DMS53 treated with DMSO at 0.1 percent for 48 hours (cell line): ENCODE results near the gene HCAR2.
"Not testable (repeated sequence)": the region's sequence is repeated elsewhere in the genome, so short reads cannot be mapped to it uniquely, and the experiment has no call there.

ENCODE experiments used
- DNase-seq: peaks from one replicate; lab custom pipeline; 2025; ENCODE audit not compliant: unreplicated experiment; lab: John Stamatoyannopoulos, UW

The HCAR2 gene

DNA sequence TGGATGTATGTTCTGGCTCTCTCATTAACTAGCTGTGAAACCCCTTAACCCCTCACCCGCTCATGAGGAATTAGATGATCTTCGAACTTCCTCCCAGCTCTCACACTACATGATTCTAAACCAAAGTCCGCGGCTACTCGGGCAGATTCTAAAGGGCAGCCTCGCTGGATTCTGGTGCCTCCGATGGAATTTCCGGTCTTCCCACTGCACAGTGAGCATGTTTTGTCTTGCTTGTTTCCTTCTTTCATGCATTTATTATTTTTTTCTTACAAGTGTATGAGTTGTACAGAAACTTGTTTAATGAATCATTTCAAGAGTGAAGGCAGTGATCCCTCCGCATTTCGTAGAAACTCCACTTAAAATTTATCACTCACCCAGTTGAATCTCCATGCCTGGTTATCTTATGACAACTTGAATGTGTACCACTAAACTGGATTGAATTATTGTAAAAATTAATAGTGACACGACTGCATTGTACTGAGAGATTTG is 17.9 kb upstream of the HCAR2 start:
- no peak for DNase-seq

DNA sequence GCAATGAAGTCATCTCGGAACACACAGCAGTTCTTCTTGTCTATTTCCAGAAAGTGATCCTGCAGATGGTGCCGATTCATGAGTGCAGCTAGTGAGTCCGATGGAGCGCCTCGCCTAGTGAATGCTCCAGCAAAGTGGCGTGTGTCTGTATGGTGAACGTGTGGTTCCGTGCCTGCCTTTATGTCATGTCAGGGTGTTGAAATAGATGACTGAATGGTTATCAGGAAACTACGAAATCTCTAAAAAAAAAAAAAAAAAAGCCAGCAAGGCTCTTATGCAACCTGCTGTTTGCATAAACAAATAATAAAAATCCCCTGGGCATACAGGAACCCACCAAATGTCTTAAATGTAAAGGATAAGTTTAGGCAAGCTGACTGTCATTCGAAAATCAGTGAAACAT is 13.5 kb upstream of the HCAR2 start, which contains the start of gene HCAR3:
Gene HCAR3, minus strand, starts transcription at position 154 of the 400 bp plus-strand sequence. Its CDS starts 74 bp downstream, at position 80.
- not testable (repeated sequence) for DNase-seq

DNA sequence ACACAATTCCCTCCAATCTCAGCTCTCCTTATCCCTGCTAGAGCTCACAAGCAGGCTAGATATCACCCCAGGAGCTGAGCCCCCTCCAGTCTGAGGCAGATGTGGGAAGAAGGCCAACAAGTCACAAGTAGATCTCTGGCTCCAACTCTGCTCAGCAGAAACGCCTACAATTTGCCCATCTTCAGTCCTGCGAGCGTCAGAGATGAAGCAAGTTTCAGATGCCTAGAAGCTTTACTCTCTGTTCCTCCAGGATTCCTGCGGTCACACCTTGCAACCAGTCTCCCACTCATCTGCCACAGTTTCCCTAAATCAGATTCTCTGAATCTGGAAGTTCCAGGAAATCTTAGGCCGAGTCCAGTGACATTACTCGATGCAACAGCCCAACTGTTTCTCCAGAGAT is 12.1 kb upstream of the HCAR2 start:
- DNase-seq = not testable (repeated sequence)

DNA sequence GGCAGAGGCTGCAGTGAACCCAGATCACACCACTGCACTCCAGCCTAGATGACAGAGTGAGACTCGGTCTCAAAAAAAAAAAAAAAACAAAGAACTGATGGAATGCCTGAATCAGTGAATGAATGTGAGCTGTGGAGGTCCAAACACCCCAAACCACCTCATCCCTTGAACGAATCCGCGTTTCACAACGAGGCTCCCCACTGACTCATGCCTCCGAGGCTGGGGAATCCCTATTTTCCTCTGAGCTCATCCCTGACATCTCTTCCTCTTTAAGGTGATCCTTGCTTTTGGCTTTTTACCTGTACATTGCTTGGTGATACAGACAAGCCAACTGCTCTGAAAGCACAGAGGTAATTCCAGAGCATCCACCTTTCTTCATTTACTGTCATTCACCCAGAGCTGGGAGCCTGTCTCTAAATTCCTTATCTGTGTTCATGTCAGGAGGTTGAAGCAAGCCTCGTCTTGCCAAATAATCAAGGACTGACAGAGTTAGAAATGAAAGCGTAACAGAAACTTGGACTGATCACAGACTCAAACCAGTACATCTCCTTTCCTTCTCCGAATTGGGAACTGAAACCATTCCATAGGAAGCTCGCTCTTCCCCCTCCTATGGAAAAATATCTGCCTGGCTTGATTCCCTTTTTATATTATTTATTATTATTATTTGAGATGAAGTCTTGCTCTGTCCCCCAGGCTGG is 10.5 kb upstream of the HCAR2 start:
- DNase-seq = not testable (repeated sequence)

DNA sequence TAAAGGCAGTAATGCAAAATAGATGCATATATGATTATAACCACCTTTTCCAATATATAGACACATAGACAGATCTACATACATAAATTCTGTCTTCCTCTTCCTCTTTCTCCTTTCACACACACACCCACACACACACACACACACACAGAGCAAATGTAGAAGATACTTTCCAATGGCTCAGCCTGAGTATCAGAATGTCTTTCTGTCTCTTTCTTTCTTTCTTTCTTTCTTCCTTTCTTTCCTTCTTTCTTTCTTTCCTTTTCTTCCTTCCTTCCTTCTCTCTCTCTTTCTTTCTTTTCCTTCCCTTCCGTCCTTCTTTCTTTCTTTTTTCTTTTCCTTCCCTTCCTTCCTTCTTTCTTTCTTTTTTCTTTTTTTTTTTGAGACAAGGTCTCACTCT is 8.1 kb upstream of the HCAR2 start:
- DNase-seq = not testable (repeated sequence)

DNA sequence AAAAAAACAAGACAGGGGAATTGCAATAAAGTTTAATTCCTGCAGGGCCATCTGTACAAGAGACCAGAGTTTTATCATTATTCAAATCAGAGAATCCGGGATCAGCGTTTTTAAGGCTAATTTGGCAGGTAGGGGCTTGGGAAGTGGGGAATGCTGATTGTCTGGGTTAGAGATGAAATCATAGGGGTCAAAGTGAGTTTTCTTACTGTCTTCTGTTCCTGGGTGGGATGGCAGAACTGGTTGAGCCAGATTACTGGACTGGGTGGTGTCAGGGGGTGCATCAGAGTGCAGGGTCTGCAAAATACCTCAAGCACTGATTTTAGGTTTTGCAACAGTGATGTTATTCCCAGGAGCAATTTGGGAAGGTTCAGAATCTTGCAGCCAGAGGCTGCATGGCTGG is 7.2 kb upstream of the HCAR2 start:
- DNase-seq = not testable (repeated sequence)

DNA sequence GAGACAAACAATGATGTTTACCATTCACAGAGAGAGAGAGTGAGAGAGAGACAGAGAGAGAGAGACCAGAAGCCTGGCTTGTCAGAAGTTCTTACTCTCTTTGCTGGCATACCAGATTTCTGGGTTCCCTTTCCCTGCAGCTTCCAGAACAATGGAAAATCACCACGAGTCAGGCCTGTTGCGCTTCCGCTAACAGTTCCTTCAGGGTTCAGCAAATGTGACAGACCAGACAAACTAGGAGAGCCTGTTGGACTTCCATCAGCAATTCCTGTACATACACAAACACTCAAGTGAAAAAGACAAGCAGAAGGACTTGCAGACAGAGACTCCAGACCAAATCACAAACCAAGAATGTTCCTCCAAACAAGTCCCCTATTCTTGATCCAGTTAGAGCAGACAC is 6.1 kb upstream of the HCAR2 start:
- DNase-seq = not testable (repeated sequence)

DNA sequence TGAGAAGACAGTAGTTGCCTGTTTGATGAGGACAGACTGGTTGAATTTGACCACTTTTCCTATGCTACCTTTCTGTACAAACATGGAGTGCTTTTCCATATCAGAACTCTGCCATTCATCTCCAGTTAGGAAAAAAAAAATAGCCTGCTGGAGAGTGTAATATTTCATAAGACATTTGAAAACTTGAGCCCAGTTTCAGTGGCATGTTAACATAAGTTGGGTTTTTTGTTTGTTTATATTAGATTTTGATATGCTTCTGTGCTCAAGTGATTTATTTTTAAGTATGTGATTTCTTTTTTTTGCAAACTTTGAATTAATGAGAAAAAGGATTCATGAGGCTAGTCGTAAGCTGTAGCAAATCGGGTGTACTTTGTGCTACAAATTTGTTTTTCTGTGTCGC is 684 bp upstream of the HCAR2 start:
- not testable (repeated sequence) for DNase-seq

DNA sequence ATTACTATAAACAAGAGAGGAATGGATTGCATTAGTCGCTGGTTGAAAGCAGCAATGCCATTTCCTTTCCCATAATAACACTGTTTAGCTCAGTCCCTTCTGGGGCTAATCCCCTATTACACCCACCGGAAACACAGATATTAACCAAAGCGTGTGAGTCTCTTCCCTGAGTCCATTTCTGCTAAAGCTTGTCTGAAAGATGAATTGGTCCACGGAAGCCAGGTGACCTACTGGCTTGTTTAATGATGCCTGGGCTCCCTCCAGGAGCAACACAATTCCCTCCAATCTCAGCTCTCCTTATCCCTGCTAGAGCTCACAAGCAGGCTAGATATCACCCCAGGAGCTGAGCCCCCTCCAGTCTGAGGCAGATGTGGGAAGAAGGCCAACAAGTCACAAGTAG is 1.7 kb downstream of the HCAR2 start:
- DNase-seq = not testable (repeated sequence)

DNA sequence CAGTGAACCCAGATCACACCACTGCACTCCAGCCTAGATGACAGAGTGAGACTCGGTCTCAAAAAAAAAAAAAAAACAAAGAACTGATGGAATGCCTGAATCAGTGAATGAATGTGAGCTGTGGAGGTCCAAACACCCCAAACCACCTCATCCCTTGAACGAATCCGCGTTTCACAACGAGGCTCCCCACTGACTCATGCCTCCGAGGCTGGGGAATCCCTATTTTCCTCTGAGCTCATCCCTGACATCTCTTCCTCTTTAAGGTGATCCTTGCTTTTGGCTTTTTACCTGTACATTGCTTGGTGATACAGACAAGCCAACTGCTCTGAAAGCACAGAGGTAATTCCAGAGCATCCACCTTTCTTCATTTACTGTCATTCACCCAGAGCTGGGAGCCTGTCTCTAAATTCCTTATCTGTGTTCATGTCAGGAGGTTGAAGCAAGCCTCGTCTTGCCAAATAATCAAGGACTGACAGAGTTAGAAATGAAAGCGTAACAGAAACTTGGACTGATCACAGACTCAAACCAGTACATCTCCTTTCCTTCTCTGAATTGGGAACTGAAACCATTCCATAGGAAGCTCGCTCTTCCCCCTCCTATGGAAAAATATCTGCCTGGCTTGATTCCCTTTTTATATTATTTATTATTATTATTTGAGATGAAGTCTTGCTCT is 3.0 kb downstream of the HCAR2 start:
- not testable (repeated sequence) for DNase-seq

DNA sequence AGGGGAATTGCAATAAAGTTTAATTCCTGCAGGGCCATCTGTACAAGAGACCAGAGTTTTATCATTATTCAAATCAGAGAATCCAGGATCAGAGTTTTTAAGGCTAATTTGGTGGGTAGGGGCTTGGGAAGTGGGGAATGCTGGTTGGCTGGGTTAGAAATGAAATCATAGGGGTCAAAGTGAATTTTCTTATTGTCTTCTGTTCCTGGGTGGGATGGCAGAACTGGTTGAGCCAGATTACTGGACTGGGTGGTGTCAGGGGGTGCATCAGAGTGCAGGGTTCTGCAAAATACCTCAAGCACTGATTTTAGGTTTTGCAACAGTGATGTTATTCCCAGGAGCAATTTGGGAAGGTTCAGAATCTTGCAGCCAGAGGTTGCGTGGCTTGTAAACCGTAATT is 6.2 kb downstream of the HCAR2 start:
- DNase-seq = not testable (repeated sequence)

DNA sequence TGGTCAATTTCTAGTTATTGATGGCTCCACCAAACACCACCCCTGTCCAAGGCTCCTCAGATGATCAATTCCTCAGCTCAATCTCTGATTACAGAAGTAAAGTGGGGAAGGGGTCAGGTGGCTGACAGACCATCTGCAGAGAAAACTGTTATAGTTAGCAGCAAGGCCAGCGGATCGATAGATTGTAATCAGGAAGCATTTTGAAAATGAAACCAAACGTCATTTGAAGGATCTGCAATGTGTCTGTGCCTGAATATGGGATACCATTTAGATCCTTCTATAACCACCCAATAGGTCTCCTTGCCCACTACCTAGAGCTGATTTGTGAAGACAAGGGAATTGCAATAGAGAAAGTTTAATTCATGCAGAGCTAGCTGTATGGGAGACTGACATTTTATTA is 11.6 kb downstream of the HCAR2 start:
- DNase-seq = no peak

DNA sequence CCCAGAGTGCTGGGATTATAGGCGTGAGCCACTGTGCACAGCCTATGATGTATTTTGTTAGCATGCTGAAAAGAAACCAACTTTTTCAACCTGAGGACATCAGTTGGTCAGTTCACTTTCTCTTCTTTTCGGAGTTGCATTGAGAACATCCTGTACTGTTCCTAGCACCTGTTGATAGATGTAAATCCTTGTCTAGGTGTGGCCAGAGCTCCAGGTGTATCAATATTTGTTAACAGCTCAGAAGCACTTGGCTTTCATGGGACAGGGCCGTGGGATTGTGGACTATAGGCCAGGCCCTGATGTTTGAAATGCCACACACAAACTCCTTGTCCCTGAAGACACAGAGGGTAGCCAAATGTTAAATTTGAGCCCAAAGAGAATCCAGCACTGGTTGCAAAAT is 14.9 kb downstream of the HCAR2 start:
- peak; percentile 83 for DNase-seq

DNA sequence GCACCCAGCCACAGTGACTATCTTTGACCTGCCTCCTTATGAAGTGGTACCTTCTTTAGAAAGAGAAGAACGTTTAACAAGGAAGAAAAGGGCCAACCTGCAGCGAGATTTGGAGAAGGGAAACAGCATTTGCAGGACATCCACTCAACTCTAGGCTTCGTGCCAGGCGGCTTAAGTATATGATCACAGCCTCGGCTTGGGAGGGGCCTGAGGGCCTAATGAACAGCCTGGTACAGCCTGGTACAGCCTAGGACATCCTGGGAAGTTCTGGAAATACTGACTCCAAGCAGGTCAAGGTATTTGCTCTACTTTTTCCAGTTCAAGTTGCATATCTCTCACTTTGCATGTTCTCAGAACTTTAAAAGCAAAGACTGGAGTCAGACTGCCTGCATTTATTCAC is 16.1 kb downstream of the HCAR2 start:
- DNase-seq = peak; percentile 44

DNA sequence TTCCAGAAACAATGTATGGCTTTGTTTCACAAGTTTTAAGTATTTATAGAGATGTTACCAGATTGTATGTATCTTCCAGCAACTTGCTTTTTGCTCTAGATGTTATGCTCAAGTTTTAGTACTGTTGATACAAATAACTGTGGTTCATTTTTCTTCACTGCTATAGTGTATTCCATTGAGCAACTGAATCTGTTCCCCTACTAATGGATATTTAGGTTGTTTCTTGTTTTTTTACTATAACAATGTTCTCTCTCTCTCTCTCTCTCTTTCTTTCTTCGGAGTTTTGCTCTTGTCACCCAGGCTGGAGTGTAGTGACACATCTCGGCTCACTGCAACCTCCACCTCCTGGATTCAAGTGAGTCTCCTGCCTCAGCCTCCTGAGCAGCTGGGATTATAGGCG is 16.6 kb downstream of the HCAR2 start:
- DNase-seq = no peak

DNA sequence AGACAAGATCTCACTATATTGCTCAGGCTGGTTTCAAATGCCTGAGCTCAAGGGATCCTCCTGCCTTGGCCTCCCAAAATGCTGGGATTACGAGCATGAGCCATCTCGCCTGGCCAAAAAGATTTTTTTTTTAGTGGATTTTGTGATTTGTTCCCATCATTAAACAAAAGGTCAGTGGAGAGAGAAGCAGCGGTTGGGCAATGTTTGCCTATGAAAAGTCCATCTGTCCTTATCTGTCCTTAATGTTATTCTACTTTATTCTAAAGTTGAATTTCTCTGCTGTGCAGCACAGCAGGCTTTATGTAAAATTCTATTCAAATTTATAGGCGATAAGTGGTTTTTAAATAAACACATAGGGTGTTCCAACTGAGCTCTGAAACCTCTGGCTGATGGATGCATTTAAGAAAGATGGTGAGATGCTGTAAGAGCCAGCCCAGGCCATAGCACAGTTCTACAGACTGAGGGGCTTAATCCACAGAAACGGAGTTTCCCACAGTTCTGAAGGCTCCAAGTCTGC is 18.8 kb downstream of the HCAR2 start:
- no peak for DNase-seq

DNA sequence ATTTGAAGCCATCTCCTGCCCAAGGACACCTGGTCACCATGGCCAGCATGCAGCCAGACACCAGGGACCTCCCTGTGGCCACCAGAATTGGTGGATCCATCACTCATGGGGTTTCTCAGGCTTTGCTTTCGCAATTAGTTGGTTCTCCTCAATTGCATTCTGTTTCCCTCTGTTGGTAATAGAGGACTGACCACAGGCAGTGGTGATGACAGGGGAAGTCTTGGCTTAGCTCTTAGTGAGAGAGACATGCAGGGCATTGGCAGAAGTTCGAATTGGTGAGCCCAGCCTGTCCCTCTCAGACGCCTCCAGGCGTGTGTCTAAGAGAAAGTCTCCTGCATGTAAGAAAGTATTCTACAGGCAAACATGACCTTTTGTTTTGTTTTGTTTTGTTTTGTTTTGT is 21.3 kb downstream of the HCAR2 start:
- DNase-seq = no peak

DNA sequence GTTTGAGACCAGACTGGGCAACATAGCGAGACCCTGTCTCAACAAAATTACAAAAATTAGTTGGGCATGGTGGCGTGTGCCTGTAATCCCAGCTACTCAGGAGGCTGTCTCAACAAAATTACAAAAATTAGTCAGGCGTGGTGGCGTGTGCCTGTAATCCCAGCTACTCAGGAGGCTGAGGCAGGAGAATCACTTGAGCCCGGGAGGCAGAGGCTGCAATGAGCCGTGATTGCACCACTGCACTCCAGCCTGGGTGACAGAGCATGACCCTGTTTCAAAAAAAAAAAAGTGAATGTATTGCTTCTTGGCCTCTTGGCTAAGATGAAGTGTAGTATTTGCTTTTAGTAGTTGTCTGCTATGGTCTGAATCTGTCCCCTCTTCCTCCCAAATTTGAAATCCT is 22.2 kb downstream of the HCAR2 start:
- not testable (repeated sequence) for DNase-seq

DNA sequence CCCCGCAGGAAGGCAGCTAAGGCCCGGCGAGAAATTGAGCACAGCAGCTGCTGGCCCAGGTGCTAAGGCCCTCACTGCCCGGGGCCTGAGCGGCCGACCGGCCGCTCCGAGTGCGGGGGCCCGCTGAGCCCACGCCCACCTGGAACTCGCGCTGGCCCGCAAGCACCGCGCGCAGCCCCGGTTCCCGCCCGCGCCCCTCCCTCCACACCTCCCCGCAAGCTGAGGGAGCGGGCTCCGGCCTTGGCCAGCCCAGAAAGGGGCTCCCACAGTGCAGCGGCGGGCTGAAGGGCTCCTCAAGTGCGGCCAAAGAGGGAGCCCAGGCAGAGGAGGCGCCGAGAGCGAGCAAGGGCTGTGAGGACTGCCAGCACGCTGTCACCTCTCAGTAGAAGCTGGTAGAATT is 26.4 kb downstream of the HCAR2 start:
- not testable (repeated sequence) for DNase-seq

DNA sequence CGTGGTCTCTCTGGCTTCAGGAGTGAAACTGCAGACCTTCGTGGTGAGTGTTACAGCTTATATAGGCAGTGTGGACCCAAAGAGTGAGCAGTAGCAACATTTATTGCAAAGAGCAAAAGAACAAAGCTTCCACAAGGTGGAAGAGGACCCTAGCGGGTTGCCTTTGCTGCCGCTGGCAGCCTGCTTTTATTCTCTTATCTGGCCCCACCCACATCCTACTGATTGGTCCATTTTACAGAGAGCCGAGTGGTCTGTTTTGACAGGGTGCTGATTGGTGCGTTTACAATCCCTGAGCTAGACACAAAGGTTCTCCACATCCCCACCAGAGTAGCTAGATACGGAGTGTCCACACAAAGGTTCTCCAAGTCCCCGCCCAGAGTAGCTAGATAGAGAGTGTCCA is 27.1 kb downstream of the HCAR2 start:
- DNase-seq = not testable (repeated sequence)

DNA sequence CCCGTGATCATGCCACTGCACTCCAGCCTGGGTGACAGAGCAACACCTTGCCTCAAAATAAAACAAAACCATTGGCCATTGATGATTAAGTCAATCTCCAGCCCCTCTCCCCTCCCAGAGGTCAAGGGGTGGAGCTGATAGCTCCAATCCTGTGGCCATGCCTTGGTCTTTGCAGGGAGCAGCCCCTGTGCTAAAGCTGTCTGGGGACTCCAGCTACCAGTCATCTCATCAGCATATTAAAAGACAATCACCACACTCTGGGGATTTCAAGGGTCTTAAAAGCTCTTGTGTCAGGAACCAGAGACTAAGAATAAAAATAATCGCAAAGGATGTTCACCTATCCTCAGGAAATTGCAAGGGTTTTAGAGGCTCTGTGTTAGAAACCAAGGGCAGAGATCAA is 30.6 kb downstream of the HCAR2 start:
- DNase-seq = no peak

DNA sequence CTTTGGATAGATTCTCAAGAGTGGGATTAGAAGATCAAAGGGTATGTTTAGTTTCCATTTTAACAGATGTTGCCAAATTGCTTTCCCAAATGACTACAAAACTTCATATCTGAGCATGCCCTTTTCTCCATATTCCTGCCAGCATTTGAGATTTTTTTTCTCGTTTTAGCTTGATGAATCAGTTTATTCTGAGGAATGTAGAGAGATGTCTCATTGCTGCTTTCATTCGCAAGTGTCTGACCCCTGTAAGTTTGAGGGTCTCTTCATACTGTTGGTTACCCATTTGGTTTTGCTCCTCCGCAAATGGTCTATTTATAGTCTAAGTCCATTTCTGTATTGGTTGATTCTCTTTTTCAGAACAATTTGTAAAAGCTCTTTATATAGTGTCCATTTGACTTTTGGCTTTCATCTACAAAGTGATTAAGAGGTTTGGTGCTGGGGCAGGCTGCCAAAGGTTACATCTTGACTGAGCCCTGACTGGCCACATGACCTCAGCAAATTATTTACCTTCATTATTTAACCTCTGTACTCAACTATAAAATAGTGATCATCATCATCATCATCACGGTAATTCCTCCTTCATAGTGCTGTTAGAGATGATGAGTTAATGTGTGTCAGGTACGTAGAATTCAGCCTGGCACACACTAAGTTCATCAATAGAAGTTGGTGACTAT is 33.6 kb downstream of the HCAR2 start:
- no peak for DNase-seq
